ENCODE measurements around the gene PARL.

The PARL gene

DNA sequence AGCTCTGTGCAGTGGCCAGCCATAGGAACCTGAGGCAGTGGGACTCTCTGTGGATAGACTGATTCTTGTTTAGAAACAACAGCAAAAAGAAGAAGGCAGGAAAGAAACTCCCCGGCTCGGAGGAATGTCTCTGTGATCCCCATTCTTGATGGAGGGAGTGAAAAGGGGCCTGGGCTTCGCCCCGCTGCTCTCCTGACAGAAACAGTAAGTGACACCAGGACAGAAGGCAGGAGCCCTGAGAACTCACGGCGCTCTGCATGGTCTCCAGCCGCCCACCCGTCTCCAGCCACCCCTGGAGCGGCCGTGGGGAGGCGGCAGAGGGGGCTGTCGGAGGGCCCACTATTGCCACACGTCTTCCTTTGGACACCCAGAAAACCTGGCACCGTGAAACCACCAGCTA is 35.7 kb upstream of the PARL start:
- H3K4me2 ChIP-seq (ENCODE audit: low read length): no peak overlapping the region
- no peaks in the 10 kb centered on the region for H3K36me3 ChIP-seq (ENCODE audit: control insufficient read depth, insufficient read depth, low read length)
- H2AFZ ChIP-seq: no peak overlapping the region
- TF ChIP-seq CTCF (IDR thresholded peaks at IDR 0.05): no peak
- no peak overlapping the region for H3K27ac ChIP-seq
- no peaks in the 10 kb centered on the region for H3K79me2 ChIP-seq
- no peak overlapping the region for H3K9ac ChIP-seq
- no peaks in the 10 kb centered on the region for H3K27me3 ChIP-seq (ENCODE audit: control insufficient read depth, insufficient read depth, low read length)
- H3K4me3 ChIP-seq (ENCODE audit: low read depth, low read length): no peak overlapping the region
- no peaks in the 10 kb centered on the region for H3K9me3 ChIP-seq (ENCODE audit: control insufficient read depth, low read length)
- H3K4me1 ChIP-seq: peaks cover 10% of the 10 kb centered on the region

DNA sequence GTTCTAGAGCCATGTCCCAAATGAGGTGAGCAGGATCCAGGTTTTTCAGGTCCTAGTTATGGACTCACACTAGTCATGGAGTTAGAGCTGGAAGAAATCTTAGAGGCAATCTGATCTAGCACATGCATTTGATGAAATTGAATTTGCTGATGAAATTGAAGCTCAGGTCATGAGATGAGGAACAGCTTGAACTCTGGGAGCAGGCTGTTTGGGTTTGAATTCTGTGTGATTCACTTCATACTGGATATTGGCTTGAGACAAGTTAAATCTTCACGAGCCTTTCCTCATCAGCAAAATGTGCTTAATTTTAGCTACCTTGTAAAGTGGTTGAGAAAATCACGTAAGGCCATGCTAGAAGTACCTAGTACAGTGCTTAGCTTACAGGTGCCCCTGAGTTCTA is 33.5 kb upstream of the PARL start:
- H3K27me3 ChIP-seq (ENCODE audit: control insufficient read depth, insufficient read depth, low read length): no peaks in the 10 kb centered on the region
- H3K4me2 ChIP-seq (ENCODE audit: low read length): no peak overlapping the region
- no peak overlapping the region for H2AFZ ChIP-seq
- H3K9me3 ChIP-seq (ENCODE audit: control insufficient read depth, low read length): no peaks in the 10 kb centered on the region
- no peak overlapping the region for H3K9ac ChIP-seq
- no peak overlapping the region for H3K27ac ChIP-seq
- H3K4me3 ChIP-seq (ENCODE audit: low read depth, low read length): no peak overlapping the region
- no peaks in the 10 kb centered on the region for H3K36me3 ChIP-seq (ENCODE audit: control insufficient read depth, insufficient read depth, low read length)
- H3K4me1 ChIP-seq: peaks cover 10% of the 10 kb centered on the region
- H3K79me2 ChIP-seq: no peaks in the 10 kb centered on the region
- no peak for TF ChIP-seq CTCF (IDR thresholded peaks at IDR 0.05)

DNA sequence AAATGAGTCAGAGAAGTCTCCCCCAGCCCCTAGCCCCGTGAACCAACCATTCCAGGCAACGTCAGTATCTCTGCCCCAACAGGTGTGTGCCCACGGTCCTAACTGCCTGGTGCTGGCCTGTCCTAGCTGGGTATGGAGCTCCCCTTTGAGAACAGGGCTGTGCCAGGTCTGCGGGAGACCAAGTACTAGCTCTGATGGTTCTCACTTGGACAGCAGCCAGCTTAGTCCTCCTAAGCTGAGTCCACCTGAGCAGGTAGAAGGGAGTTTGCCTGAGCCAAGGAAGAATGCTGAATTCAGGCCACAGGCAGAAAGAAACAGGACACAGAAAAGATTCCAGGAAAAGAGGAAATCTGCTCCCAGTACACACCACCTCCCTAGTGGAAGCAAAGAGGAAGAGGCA is 33.1 kb upstream of the PARL start:
- H3K9me3 ChIP-seq (ENCODE audit: control insufficient read depth, low read length): no peaks in the 10 kb centered on the region
- H3K27me3 ChIP-seq (ENCODE audit: control insufficient read depth, insufficient read depth, low read length): no peaks in the 10 kb centered on the region
- H3K4me2 ChIP-seq (ENCODE audit: low read length): no peak overlapping the region
- H3K36me3 ChIP-seq (ENCODE audit: control insufficient read depth, insufficient read depth, low read length): no peaks in the 10 kb centered on the region
- peaks cover 10% of the 10 kb centered on the region for H3K4me1 ChIP-seq
- H3K79me2 ChIP-seq: no peaks in the 10 kb centered on the region
- no peak overlapping the region for H3K9ac ChIP-seq
- no peak overlapping the region for H3K4me3 ChIP-seq (ENCODE audit: low read depth, low read length)
- H2AFZ ChIP-seq: no peak overlapping the region
- no peak for TF ChIP-seq CTCF (IDR thresholded peaks at IDR 0.05)
- no peak overlapping the region for H3K27ac ChIP-seq

DNA sequence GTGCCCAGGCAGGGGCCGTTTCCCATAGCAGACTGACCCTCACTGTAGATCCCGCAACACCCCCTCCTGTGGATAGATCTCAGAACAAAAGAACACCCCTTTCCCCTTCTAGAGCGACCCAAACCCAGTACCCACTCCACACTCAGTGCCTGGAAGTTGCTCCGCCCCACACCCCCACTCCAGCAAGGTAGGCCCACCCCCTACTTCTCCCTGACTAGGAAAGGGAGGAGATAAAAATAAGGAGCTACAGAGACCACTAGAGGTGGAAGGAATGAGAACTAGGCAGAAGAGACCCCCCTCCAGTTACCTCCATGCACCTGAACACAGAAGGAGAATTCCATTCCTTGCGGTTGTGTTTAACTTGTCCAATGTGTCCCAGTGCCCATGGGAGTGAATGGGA is 30.2 kb upstream of the PARL start:
- TF ChIP-seq CTCF (IDR thresholded peaks at IDR 0.05): no peak
- no peak overlapping the region for H2AFZ ChIP-seq
- H3K4me1 ChIP-seq: peaks cover 10% of the 10 kb centered on the region
- H3K4me2 ChIP-seq (ENCODE audit: low read length): no peak overlapping the region
- H3K9me3 ChIP-seq (ENCODE audit: control insufficient read depth, low read length): no peaks in the 10 kb centered on the region
- no peak overlapping the region for H3K9ac ChIP-seq
- no peak overlapping the region for H3K27ac ChIP-seq
- H3K4me3 ChIP-seq (ENCODE audit: low read depth, low read length): no peak overlapping the region
- no peaks in the 10 kb centered on the region for H3K27me3 ChIP-seq (ENCODE audit: control insufficient read depth, insufficient read depth, low read length)
- H3K36me3 ChIP-seq (ENCODE audit: control insufficient read depth, insufficient read depth, low read length): no peaks in the 10 kb centered on the region
- H3K79me2 ChIP-seq: no peaks in the 10 kb centered on the region

- no peak overlapping the region for H3K4me2 ChIP-seq (ENCODE audit: low read length)
- H3K36me3 ChIP-seq (ENCODE audit: control insufficient read depth, insufficient read depth, low read length): no peaks in the 10 kb centered on the region
- H2AFZ ChIP-seq: no peak overlapping the region
- no peaks in the 10 kb centered on the region for H3K27me3 ChIP-seq (ENCODE audit: control insufficient read depth, insufficient read depth, low read length)
- no peak overlapping the region for H3K27ac ChIP-seq
- H3K9me3 ChIP-seq (ENCODE audit: control insufficient read depth, low read length): no peaks in the 10 kb centered on the region
- no peak overlapping the region for H3K9ac ChIP-seq
- TF ChIP-seq CTCF (IDR thresholded peaks at IDR 0.05): no peak
- H3K4me3 ChIP-seq (ENCODE audit: low read depth, low read length): no peak overlapping the region
- peaks cover 10% of the 10 kb centered on the region for H3K4me1 ChIP-seq
- H3K79me2 ChIP-seq: no peaks in the 10 kb centered on the region
Observed at GRCh38 chr3:183913580-183913920, 28.9 kb upstream of the PARL start.
